Measurements from ENCODE around the gene THRA. TPM values are rescaled to one million over a fixed set of nuclear protein-coding genes. Genes with fewer than 3 reads are reported as not detected.

The THRA gene
- total RNA-seq, 1 donor from 2014 or later, result 31.9 TPM

- DNase-seq (ENCODE audit: low spot score), result no peak
- H3K27ac Mint-ChIP-seq (ENCODE audit: unreplicated experiment), result peak overlapping the region; percentile 83
- H3K27me3 Mint-ChIP-seq (ENCODE audit: low read depth), result no peaks in the 10 kb centered on the region
- peaks cover 25% of the 10 kb centered on the region for H3K4me1 Mint-ChIP-seq (ENCODE audit: low read depth)
- TF ChIP-seq CTCF (IDR thresholded peaks at IDR 0.05), result no peak
- H3K36me3 Mint-ChIP-seq (ENCODE audit: low read depth), result peaks cover 23% of the 10 kb centered on the region
- H3K9me3 Mint-ChIP-seq (ENCODE audit: low read depth), result no peaks in the 10 kb centered on the region
- peak overlapping the region; percentile 15 for H3K4me3 Mint-ChIP-seq (ENCODE audit: unreplicated experiment)
Measured at GRCh38 chr17:40093005-40093579, 30.3 kb downstream of the THRA start.

GRCh38 chr17:40093580-40094201, 30.9 kb downstream of the THRA start:
- peak overlapping the region; percentile 83 for H3K27ac Mint-ChIP-seq (ENCODE audit: unreplicated experiment)
- peaks cover 31% of the 10 kb centered on the region for H3K4me1 Mint-ChIP-seq (ENCODE audit: low read depth)
- TF ChIP-seq CTCF (IDR thresholded peaks at IDR 0.05), result no peak
- no peaks in the 10 kb centered on the region for H3K9me3 Mint-ChIP-seq (ENCODE audit: low read depth)
- peaks cover 23% of the 10 kb centered on the region for H3K36me3 Mint-ChIP-seq (ENCODE audit: low read depth)
- no peak for DNase-seq (ENCODE audit: low spot score)
- H3K27me3 Mint-ChIP-seq (ENCODE audit: low read depth), result no peaks in the 10 kb centered on the region
- H3K4me3 Mint-ChIP-seq (ENCODE audit: unreplicated experiment), result peak overlapping the region; percentile 15

- no peak overlapping the region for H3K4me3 Mint-ChIP-seq (ENCODE audit: unreplicated experiment)
- H3K36me3 Mint-ChIP-seq (ENCODE audit: low read depth), result peaks cover 17% of the 10 kb centered on the region
- peaks cover 40% of the 10 kb centered on the region for H3K4me1 Mint-ChIP-seq (ENCODE audit: low read depth)
- no peaks in the 10 kb centered on the region for H3K9me3 Mint-ChIP-seq (ENCODE audit: low read depth)
- H3K27me3 Mint-ChIP-seq (ENCODE audit: low read depth), result no peaks in the 10 kb centered on the region
- no peak for DNase-seq (ENCODE audit: low spot score)
- H3K27ac Mint-ChIP-seq (ENCODE audit: unreplicated experiment), result no peak overlapping the region
- TF ChIP-seq CTCF (IDR thresholded peaks at IDR 0.05), result no peak
Measured at GRCh38 chr17:40094874-40095273, 32.1 kb downstream of the THRA start.

GRCh38 chr17:40095351-40095943, 32.7 kb downstream of the THRA start:
- peaks cover 40% of the 10 kb centered on the region for H3K4me1 Mint-ChIP-seq (ENCODE audit: low read depth)
- no peaks in the 10 kb centered on the region for H3K9me3 Mint-ChIP-seq (ENCODE audit: low read depth)
- H3K36me3 Mint-ChIP-seq (ENCODE audit: low read depth), result peaks cover 17% of the 10 kb centered on the region
- TF ChIP-seq CTCF (IDR thresholded peaks at IDR 0.05), result no peak
- no peak for DNase-seq (ENCODE audit: low spot score)
- no peak overlapping the region for H3K4me3 Mint-ChIP-seq (ENCODE audit: unreplicated experiment)
- no peaks in the 10 kb centered on the region for H3K27me3 Mint-ChIP-seq (ENCODE audit: low read depth)
- peak overlapping the region; percentile 69 for H3K27ac Mint-ChIP-seq (ENCODE audit: unreplicated experiment)

GRCh38 chr17:40095944-40096791, 33.4 kb downstream of the THRA start:
- H3K4me1 Mint-ChIP-seq (ENCODE audit: low read depth), result peaks cover 45% of the 10 kb centered on the region

More at GRCh38 chr17:40095944-40096791, 33.4 kb downstream of the THRA start:
- peaks cover 17% of the 10 kb centered on the region for H3K36me3 Mint-ChIP-seq (ENCODE audit: low read depth)
- H3K27ac Mint-ChIP-seq (ENCODE audit: unreplicated experiment), result no peak overlapping the region
- no peak overlapping the region for H3K4me3 Mint-ChIP-seq (ENCODE audit: unreplicated experiment)
- TF ChIP-seq CTCF (IDR thresholded peaks at IDR 0.05), result no peak
- no peaks in the 10 kb centered on the region for H3K9me3 Mint-ChIP-seq (ENCODE audit: low read depth)
- H3K27me3 Mint-ChIP-seq (ENCODE audit: low read depth), result no peaks in the 10 kb centered on the region
- DNase-seq (ENCODE audit: low spot score), result no peak
